MM.1S (cell line): Measurements from ENCODE around the gene COBLL1.

ENCODE experiments used
- DNase-seq: peaks from one replicate; pipeline ENCODE4 v3.0.0-alpha.2; 2015
- H2AFZ ChIP-seq: fragments of 300-600 bp; sonication (generic); 2 replicates; pipeline ENCODE4 v1.6.0; 2016; ENCODE audit warnings: antibody characterized with exemption, low read length
- H3F3A ChIP-seq: fragments of 300-600 bp; sonication (generic); 2 replicates; pipeline ENCODE4 v1.6.1; 2016; ENCODE audit warnings: mild to moderate bottlenecking, antibody characterized with exemption, low read length, moderate library complexity, mixed read lengths; ENCODE audit not compliant: insufficient read depth
- H3K27ac ChIP-seq: fragments of 300-600 bp; sonication (generic); 2 replicates; pipeline ENCODE4 v1.5.1; 2016; ENCODE audit warnings: mild to moderate bottlenecking, low read length
- H3K27me3 ChIP-seq: fragments of 300-600 bp; sonication (generic); replicated peaks from 2 replicates; pipeline ENCODE4 v1.6.0; 2016; ENCODE audit warnings: low read length; ENCODE audit not compliant: insufficient read depth
- H3K36me3 ChIP-seq: fragments of 300-600 bp; sonication (generic); replicated peaks from 2 replicates; pipeline ENCODE4 v1.6.1; 2016; ENCODE audit warnings: mild to moderate bottlenecking, low read length, mixed read lengths; ENCODE audit not compliant: insufficient read depth
- H3K4me1 ChIP-seq: fragments of 300-600 bp; sonication (generic); 2 replicates; pipeline ENCODE4 v1.6.1; 2016; ENCODE audit warnings: low read length, mixed read lengths
- H3K4me2 ChIP-seq: fragments of 300-600 bp; sonication (generic); 2 replicates; pipeline ENCODE4 v1.6.0; 2016; ENCODE audit warnings: low read depth, low read length
- H3K4me3 ChIP-seq: fragments of 300-600 bp; sonication (generic); 2 replicates; pipeline ENCODE4 v1.5.1; 2016; ENCODE audit warnings: low read length, mixed read lengths
- H3K79me2 ChIP-seq: fragments of 300-600 bp; sonication (generic); 2 replicates; pipeline ENCODE4 v1.6.1; 2016; ENCODE audit warnings: mixed run types, low read length, mixed read lengths
- H3K9ac ChIP-seq: fragments of 300-600 bp; sonication (generic); 2 replicates; pipeline ENCODE4 v1.6.1; 2016; ENCODE audit warnings: low read length, mixed read lengths
- H3K9me2 ChIP-seq: fragments of 300-600 bp; sonication (generic); replicated peaks from 2 replicates; pipeline ENCODE4 v1.6.1; 2016; ENCODE audit warnings: mild to moderate bottlenecking, low read length, mixed read lengths; ENCODE audit not compliant: insufficient read depth
- H3K9me3 ChIP-seq: fragments of 300-600 bp; sonication (generic); replicated peaks from 2 replicates; pipeline ENCODE4 v1.6.1; 2016; ENCODE audit warnings: mild to moderate bottlenecking, low read length, mixed read lengths; ENCODE audit not compliant: insufficient read depth
- H4K20me1 ChIP-seq: fragments of 300-600 bp; sonication (generic); 2 replicates; pipeline ENCODE4 v1.6.1; 2016; ENCODE audit warnings: mild to moderate bottlenecking, low read length, moderate library complexity, mixed read lengths; ENCODE audit not compliant: insufficient read depth
- EZH2 ChIP-seq: fragments of 300-600 bp; sonication (generic); optimal IDR thresholded peaks from 2 replicates; pipeline ENCODE3; 2017; ENCODE audit warnings: low read depth, mild to moderate bottlenecking, antibody characterized with exemption, low read length, mixed read lengths
- EZH2phosphoT487 ChIP-seq: fragments of 300-600 bp; sonication (generic); IDR thresholded peaks from 2 replicates; pipeline ENCODE4 v1.6.1; 2018; ENCODE audit warnings: antibody characterized with exemption, low read length
- TF ChIP-seq, protein P1 (sequence below): fragments of 300-600 bp; sonication (generic); IDR thresholded peaks from 2 replicates; pipeline ENCODE4 v1.5.1; 2016; ENCODE audit warnings: antibody characterized with exemption, low read length, mixed read lengths

The COBLL1 gene

DNA sequence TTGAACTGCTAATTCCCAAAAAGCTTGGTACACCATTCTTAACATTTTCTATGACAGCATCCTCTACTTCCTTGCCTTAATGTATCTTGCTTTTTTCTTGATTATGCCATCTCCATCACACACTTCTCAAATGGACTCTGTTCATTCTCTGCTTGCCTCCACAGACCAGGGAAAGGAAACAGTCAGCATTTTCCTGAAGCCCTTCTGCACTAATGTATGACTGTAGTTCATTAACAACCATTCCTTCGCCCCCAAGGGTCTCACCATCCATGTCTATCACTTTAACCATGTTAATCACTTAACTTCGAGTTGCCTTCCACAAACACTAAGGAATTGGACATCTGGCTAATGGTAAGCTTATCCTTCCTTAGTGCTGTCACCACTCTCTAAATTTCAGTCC is 54.8 kb downstream of the COBLL1 start:
- no peaks in the 10 kb centered on the region for H3F3A ChIP-seq
- no peaks in the 10 kb centered on the region for H3K36me3 ChIP-seq
- H3K4me3 ChIP-seq, result no peak overlapping the region
- H3K9ac ChIP-seq, result no peak overlapping the region
- no peaks in the 10 kb centered on the region for H3K9me3 ChIP-seq
- H3K27me3 ChIP-seq, result no peaks in the 10 kb centered on the region
- no peak overlapping the region for H2AFZ ChIP-seq
- H3K79me2 ChIP-seq, result peaks cover 9% of the 10 kb centered on the region; the same call in 1 of the 2 replicates
- H3K27ac ChIP-seq, result no peak overlapping the region
- no peak for DNase-seq
- H3K9me2 ChIP-seq, result no peaks in the 10 kb centered on the region
- TF ChIP-seq EZH2, result no peak
- TF ChIP-seq, protein P1, sequence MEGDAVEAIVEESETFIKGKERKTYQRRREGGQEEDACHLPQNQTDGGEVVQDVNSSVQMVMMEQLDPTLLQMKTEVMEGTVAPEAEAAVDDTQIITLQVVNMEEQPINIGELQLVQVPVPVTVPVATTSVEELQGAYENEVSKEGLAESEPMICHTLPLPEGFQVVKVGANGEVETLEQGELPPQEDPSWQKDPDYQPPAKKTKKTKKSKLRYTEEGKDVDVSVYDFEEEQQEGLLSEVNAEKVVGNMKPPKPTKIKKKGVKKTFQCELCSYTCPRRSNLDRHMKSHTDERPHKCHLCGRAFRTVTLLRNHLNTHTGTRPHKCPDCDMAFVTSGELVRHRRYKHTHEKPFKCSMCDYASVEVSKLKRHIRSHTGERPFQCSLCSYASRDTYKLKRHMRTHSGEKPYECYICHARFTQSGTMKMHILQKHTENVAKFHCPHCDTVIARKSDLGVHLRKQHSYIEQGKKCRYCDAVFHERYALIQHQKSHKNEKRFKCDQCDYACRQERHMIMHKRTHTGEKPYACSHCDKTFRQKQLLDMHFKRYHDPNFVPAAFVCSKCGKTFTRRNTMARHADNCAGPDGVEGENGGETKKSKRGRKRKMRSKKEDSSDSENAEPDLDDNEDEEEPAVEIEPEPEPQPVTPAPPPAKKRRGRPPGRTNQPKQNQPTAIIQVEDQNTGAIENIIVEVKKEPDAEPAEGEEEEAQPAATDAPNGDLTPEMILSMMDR, result no peak
- TF ChIP-seq EZH2phosphoT487, result no peak
- no peaks in the 10 kb centered on the region for H3K4me1 ChIP-seq
- H4K20me1 ChIP-seq, result no peaks in the 10 kb centered on the region
- H3K4me2 ChIP-seq, result no peak overlapping the region

GRCh38 chr2:164785457-164785856 is 56.2 kb downstream of the COBLL1 start:
- Histone ChIP-seq H3K9ac (no peak overlapping the region), H3K9me3 (no peaks in the 10 kb centered on the region), H3K27me3 (no peaks in the 10 kb centered on the region), H3K79me2 (peaks cover 9% of the 10 kb centered on the region; the same call in 1 of the 2 replicates), H3K36me3 (no peaks in the 10 kb centered on the region), H3F3A (no peaks in the 10 kb centered on the region), H3K9me2 (no peaks in the 10 kb centered on the region), H3K4me3 (no peak overlapping the region), H3K27ac (no peak overlapping the region), H3K4me2 (no peak overlapping the region), H2AFZ (no peak overlapping the region), H3K4me1 (no peaks in the 10 kb centered on the region), H4K20me1 (no peaks in the 10 kb centered on the region)
- DNase-seq, result no peak
- no peak for TF ChIP-seq EZH2
- TF ChIP-seq, protein P1, result no peak
- TF ChIP-seq EZH2phosphoT487, result no peak

DNA sequence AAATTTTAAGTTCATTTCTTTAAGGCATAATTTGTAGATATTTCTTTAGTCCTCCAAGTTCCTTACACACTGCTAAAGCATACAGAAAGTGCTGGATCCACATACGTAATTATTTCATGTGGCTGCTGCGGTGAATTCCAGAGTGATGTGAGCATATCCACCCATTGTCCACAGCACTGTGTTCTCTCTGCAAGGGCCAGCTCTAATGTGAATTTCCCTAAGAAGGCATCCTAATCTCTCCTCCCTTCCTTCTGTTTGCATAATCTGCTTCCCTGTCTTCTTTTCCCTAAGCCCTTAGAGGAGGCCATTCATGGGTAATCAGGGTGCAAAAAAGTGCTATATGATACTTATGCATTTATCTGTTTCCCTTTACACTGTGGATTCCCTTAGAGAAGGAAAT is 57.2 kb downstream of the COBLL1 start:
- no peaks in the 10 kb centered on the region for H3K9me2 ChIP-seq
- no peak overlapping the region for H3K4me2 ChIP-seq
- H2AFZ ChIP-seq, result no peak overlapping the region
- no peak overlapping the region for H3K4me3 ChIP-seq
- H3K27me3 ChIP-seq, result no peaks in the 10 kb centered on the region
- no peak for DNase-seq
- no peaks in the 10 kb centered on the region for H3F3A ChIP-seq
- no peak overlapping the region for H3K27ac ChIP-seq
- H3K4me1 ChIP-seq, result no peaks in the 10 kb centered on the region
- no peaks in the 10 kb centered on the region for H4K20me1 ChIP-seq
- H3K79me2 ChIP-seq, result peaks cover 9% of the 10 kb centered on the region; the same call in 1 of the 2 replicates
- TF ChIP-seq, protein P1, result no peak
- no peak for TF ChIP-seq EZH2phosphoT487
- TF ChIP-seq EZH2, result no peak
- H3K9me3 ChIP-seq, result no peaks in the 10 kb centered on the region
- no peaks in the 10 kb centered on the region for H3K36me3 ChIP-seq
- H3K9ac ChIP-seq, result no peak overlapping the region
